Endothelial cell of umbilical vein (primary cell): Measurements from ENCODE around the gene CDHR5. TPM values are rescaled to one million over a fixed set of nuclear protein-coding genes. Genes with fewer than 3 reads are reported as not detected.

Source experiments
- BruUV-seq: library from RNA; stranded (reverse); fragments of 400-500 nt; replicated peaks from 2 replicates; lab custom pipeline; 2021; lab: Mats Ljungman, UMichigan
- CTCF ChIA-PET: fragments of 300-600, 350-600 bp; sonication (Branson Sonifier 250); formaldehyde crosslinking; loops from one replicate; lab custom pipeline; 2021; ENCODE audit warnings: antibody characterized with exemption, inconsistent platforms; lab: Charles Lee
- POLR2A ChIA-PET: fragments of 300-600, 350-600 bp; sonication (Branson Sonifier 250); formaldehyde crosslinking; loops from one replicate; lab custom pipeline; 2021; ENCODE audit warnings: antibody characterized with exemption, inconsistent platforms; lab: Charles Lee
- DNase-seq: peaks from one replicate; pipeline ENCODE4 v3.0.0-alpha.2; 2011; ENCODE audit warnings: low read depth, low spot score
- FAIRE-seq: peaks from 2 replicates; lab custom pipeline; 2011; peaks lifted over from hg19 to GRCh38; lab: Jason Lieb, UNC
- H2AFZ ChIP-seq: 2 replicates; pipeline ENCODE4 v1.6.0; 2012; ENCODE audit warnings: low read depth, low read length, control low read depth, inconsistent platforms
- H3K27ac ChIP-seq: 2 replicates; pipeline ENCODE4 v1.5.1; 2011; ENCODE audit warnings: low read depth, mild to moderate bottlenecking, control low read depth, low read length, moderate library complexity; ENCODE audit not compliant: insufficient read depth
- H3K27me3 ChIP-seq, 2 experiments: 2 replicates each; pipeline versions ENCODE4 v1.6.0 to v1.6.1; 2011; ENCODE audit warnings: low read length in 2 of 2, mixed read lengths in 1 of 2; ENCODE audit not compliant: control insufficient read depth in 2 of 2, insufficient read depth in 2 of 2
- H3K36me3 ChIP-seq, 2 experiments: 2 replicates in 1 of 2; 3 replicates in 1 of 2; pipeline ENCODE4 v1.5.1; 2011; ENCODE audit warnings: low read length in 2 of 2, mild to moderate bottlenecking in 1 of 2, moderate library complexity in 1 of 2; ENCODE audit not compliant: control insufficient read depth in 2 of 2, insufficient read depth in 2 of 2; ENCODE audit errors: extremely low read depth in 1 of 2
- H3K4me1 ChIP-seq: 3 replicates; pipeline ENCODE4 v1.5.1; 2011; ENCODE audit warnings: mild to moderate bottlenecking, low read length; ENCODE audit not compliant: control insufficient read depth, insufficient read depth; ENCODE audit errors: extremely low read depth
- H3K4me2 ChIP-seq: 2 replicates; pipeline ENCODE4 v1.6.1; 2011; ENCODE audit warnings: low read length, control low read depth, mixed read lengths; ENCODE audit not compliant: insufficient read depth
- H3K4me3 ChIP-seq, 3 experiments: fragments of 200-600 bp in 1 of 3; sonication (generic), shearing (Covaris generic) in 1 of 3; replicated peaks in 1 of 3; 2 replicates each; pipeline ENCODE4 v1.5.1; 2011 to 2016; ENCODE audit warnings: control low read depth in 3 of 3, low read length in 3 of 3, mild to moderate bottlenecking in 2 of 3, inconsistent platforms in 1 of 3, low read depth in 1 of 3, moderate library complexity in 1 of 3; ENCODE audit not compliant: insufficient read depth in 1 of 3
- H3K79me2 ChIP-seq: 2 replicates; pipeline ENCODE4 v1.6.0; 2012; ENCODE audit warnings: low read length, inconsistent platforms; ENCODE audit not compliant: control insufficient read depth, insufficient read depth
- H3K9ac ChIP-seq: replicated peaks from 2 replicates; pipeline ENCODE3; 2011; ENCODE audit warnings: low read length, control low read depth; ENCODE audit not compliant: insufficient read depth; ENCODE audit errors: extremely low read depth
- H3K9me1 ChIP-seq: replicated peaks from 3 replicates; pipeline ENCODE4 v1.6.0; 2011; ENCODE audit warnings: mild to moderate bottlenecking, low read length; ENCODE audit not compliant: control insufficient read depth, insufficient read depth; ENCODE audit errors: extremely low read depth
- H3K9me3 ChIP-seq: replicated peaks from 2 replicates; pipeline ENCODE4 v1.5.1; 2012; ENCODE audit warnings: low read length, inconsistent platforms; ENCODE audit not compliant: control insufficient read depth, insufficient read depth
- H4K20me1 ChIP-seq: replicated peaks from 2 replicates; pipeline ENCODE3; 2011; ENCODE audit warnings: mild to moderate bottlenecking, low read length; ENCODE audit not compliant: control insufficient read depth, insufficient read depth; ENCODE audit errors: extremely low read depth
- POLR2A ChIP-seq: IDR thresholded peaks from 2 replicates; pipeline ENCODE4 v1.6.1; 2012; ENCODE audit warnings: low read depth, mild to moderate bottlenecking, control low read depth, low read length
- POLR2AphosphoS5 ChIP-seq: IDR thresholded peaks from 2 replicates; pipeline ENCODE4 v1.6.1; 2012; ENCODE audit warnings: low read depth, mild to moderate bottlenecking, control low read depth, low read length, moderate library complexity; ENCODE audit not compliant: insufficient read depth
- dilution Hi-C: fragments of 300-500 bp; cut with MboI; formaldehyde crosslinking; loops from one replicate; pipeline ENCODE4 v1.15.0; 2019; ENCODE audit warnings: low sequenced_read_pairs; ENCODE audit not compliant: extremely low pct_ligation_motif_present
- intact Hi-C: fragments of 100-400 bp; cut with micrococcal nuclease; formaldehyde crosslinking; loops from one replicate; pipeline ENCODE4 v1.10.0; 2022
- polyA plus RNA-seq, 4 experiments: library from polyadenylated mRNA; depleted of rRNA in 3 of 4; stranded (reverse) in 3 of 4; unstranded in 1 of 4; fragments of >200 nt; gene quantifications; 2 replicates each; pipeline versions ENCODE4 v1.2.1 to v1.2.3, GENCODE V29; 2011 to 2012; ENCODE audit warnings: missing spikeins in 1 of 4
- total RNA-seq: library from RNA; stranded (reverse); gene quantifications from 2 replicates; pipeline ENCODE4 v1.2.3, GENCODE V29; 2021
- TF ChIP-seq, protein P1 (sequence below), 2 donors: IDR thresholded peaks; 1 replicate in 1 of 2; 2 replicates in 1 of 2; pipeline ENCODE4 v1.5.1; 2011; ENCODE audit warnings: low read length in 2 of 2, mild to moderate bottlenecking in 2 of 2, moderate library complexity in 2 of 2, control low read depth in 1 of 2, inconsistent platforms in 1 of 2, low read depth in 1 of 2; ENCODE audit not compliant: insufficient read depth in 1 of 2; ENCODE audit errors: extremely low read depth in 1 of 2
- TF ChIP-seq, protein P2 (sequence below): IDR thresholded peaks from 2 replicates; pipeline ENCODE4 v1.6.1; 2011; ENCODE audit not compliant: insufficient read depth, insufficient read length

CDHR5 gene
- total and polyA plus RNA-seq, 2 donors (not counting 3 experiments of a cell fraction or from before 2014, with no cell fraction given) = not detected

DNA sequence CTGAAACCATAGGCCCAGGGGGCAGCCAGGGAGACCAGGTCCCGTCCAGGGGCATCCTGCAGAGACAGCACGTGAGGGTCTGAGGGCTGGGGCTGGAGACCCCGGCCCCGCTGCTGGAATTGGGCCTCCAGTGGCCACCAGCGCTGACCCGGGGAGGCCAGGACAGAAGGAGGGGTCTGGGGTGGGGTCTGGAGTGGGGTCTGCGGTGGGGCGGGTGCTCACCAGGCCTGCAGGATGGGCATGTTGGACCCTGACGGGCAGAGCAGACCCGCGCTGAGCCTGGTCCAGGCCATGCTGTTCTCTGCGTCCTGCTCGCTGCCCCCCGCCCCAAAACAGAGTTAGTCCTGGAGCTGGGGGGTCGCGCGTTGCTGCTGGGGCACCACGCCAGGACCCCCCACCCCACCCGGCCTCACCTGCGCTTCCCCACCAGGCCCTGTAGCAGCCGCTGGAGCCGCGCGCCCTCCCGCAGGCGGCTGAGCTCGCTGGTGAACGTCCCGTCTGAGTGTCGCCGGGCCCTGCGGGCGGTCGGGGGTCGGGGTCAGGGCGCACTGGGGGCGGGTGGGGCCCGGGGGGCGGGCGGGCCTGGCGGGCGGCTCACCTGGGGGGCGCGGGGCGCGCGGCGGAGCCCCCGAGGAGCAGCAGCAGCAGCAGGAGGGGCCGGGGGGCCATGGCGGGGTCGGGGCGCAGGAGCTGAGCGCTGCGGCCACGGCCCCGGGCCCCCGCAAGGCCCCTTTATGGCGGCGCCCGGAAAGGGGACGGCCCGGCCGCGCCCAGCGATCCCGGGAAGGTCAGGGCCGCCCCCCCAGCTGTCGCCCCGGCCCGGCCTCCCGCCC, 1.9 kb upstream of the CDHR5 start, which contains the start of gene SCT:
SCT (minus strand) TSS at position 707 of the 833 bp plus-strand sequence; CDS start at position 669, 38 bp downstream.
- H3K27ac ChIP-seq = no peak within 1 kb of the TSS
- no TSS peak for BruUV-seq
- ChIA-PET CTCF (no interaction called here), POLR2A (no interaction called here)
- H3K9me3 ChIP-seq = no peaks in the 10 kb centered on the region
- dilution Hi-C loops (no loop called here), intact Hi-C loops (no loop called here)
- H3K79me2 ChIP-seq = no peaks in the 10 kb centered on the region
- H3K4me1 ChIP-seq = no peaks in the 10 kb centered on the region
- no peak for FAIRE-seq
- H3K36me3 ChIP-seq = no peaks in the 10 kb centered on the region
- no peak within 1 kb of the TSS for H3K9ac ChIP-seq
- TF ChIP-seq POLR2A = no peak
- TF ChIP-seq POLR2AphosphoS5 = no peak
- TF ChIP-seq, protein P1, sequence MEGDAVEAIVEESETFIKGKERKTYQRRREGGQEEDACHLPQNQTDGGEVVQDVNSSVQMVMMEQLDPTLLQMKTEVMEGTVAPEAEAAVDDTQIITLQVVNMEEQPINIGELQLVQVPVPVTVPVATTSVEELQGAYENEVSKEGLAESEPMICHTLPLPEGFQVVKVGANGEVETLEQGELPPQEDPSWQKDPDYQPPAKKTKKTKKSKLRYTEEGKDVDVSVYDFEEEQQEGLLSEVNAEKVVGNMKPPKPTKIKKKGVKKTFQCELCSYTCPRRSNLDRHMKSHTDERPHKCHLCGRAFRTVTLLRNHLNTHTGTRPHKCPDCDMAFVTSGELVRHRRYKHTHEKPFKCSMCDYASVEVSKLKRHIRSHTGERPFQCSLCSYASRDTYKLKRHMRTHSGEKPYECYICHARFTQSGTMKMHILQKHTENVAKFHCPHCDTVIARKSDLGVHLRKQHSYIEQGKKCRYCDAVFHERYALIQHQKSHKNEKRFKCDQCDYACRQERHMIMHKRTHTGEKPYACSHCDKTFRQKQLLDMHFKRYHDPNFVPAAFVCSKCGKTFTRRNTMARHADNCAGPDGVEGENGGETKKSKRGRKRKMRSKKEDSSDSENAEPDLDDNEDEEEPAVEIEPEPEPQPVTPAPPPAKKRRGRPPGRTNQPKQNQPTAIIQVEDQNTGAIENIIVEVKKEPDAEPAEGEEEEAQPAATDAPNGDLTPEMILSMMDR (IDR thresholded peaks at IDR 0.05; ENCODE audit: extremely low read depth in 1 of 2, insufficient read depth in 1 of 2, low read depth in 1 of 2, low read length in 2 of 2) = no peak
- TF ChIP-seq, protein P2, sequence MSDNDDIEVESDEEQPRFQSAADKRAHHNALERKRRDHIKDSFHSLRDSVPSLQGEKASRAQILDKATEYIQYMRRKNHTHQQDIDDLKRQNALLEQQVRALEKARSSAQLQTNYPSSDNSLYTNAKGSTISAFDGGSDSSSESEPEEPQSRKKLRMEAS = no peak
- H4K20me1 ChIP-seq = no peaks in the 10 kb centered on the region
- H3K4me3 ChIP-seq = no peak within 1 kb of the TSS
- H3K4me2 ChIP-seq = no peak within 1 kb of the TSS
- H2AFZ ChIP-seq = no peak within 1 kb of the TSS
- peaks cover 4 to 14% of the 10 kb centered on the region in 2 experiments for H3K27me3 ChIP-seq
- no peaks in the 10 kb centered on the region for H3K9me1 ChIP-seq
- no peak for DNase-seq
